Measurements from ENCODE around the gene STX1B. TPM values are rescaled to one million over a fixed set of nuclear protein-coding genes. Genes with fewer than 3 reads are reported as not detected.

The STX1B gene
- 1.8 and 4.5 TPM in 2 replicates for total RNA-seq
- long read RNA-seq = 0 reads

GRCh38 chr16:31010585-31011325 is at the start of gene STX1B:
Gene STX1B, minus strand, starts transcription at chr16:31010638. Its CDS starts 242 bp downstream, at chr16:31010396.
- Mint-ChIP-seq H3K27me3 (ENCODE audit: unreplicated experiment) (peaks cover 16% of the 10 kb centered on the region), H3K9me3 (ENCODE audit: unreplicated experiment) (no peaks in the 10 kb centered on the region), H3K36me3 (ENCODE audit: unreplicated experiment) (no peaks in the 10 kb centered on the region), H3K4me1 (ENCODE audit: unreplicated experiment) (peaks cover 10% of the 10 kb centered on the region), H3K4me3 (ENCODE audit: unreplicated experiment) (peak within 1 kb of the TSS; percentile 73), H3K27ac (ENCODE audit: unreplicated experiment) (no peak within 1 kb of the TSS)
- no peak for DNase-seq (ENCODE audit: extremely low spot score, unreplicated experiment)
- TF ChIP-seq, protein P1, sequence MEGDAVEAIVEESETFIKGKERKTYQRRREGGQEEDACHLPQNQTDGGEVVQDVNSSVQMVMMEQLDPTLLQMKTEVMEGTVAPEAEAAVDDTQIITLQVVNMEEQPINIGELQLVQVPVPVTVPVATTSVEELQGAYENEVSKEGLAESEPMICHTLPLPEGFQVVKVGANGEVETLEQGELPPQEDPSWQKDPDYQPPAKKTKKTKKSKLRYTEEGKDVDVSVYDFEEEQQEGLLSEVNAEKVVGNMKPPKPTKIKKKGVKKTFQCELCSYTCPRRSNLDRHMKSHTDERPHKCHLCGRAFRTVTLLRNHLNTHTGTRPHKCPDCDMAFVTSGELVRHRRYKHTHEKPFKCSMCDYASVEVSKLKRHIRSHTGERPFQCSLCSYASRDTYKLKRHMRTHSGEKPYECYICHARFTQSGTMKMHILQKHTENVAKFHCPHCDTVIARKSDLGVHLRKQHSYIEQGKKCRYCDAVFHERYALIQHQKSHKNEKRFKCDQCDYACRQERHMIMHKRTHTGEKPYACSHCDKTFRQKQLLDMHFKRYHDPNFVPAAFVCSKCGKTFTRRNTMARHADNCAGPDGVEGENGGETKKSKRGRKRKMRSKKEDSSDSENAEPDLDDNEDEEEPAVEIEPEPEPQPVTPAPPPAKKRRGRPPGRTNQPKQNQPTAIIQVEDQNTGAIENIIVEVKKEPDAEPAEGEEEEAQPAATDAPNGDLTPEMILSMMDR (IDR thresholded peaks at IDR 0.05) = no peak

DNA sequence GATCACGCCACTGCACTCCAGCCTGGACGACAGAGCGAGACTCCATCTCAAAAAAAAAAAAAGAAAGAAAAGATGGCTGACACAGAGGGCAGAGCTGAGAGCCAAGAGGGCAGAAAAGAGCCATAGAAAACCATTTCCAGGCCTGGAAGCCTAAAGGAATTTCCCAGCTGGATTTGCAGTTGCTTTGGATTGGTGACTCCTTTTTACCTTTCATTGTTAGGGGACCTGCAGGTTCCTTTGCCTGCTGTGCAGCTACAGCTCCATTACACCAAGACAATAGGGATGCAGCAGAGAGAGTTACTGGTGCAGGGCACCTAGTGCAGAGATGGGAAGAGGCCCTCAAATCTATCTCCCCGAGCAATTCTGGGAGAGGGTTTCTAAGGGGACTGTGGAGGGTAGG is 45.2 kb upstream of the STX1B start:
- H3K4me1 Mint-ChIP-seq (ENCODE audit: unreplicated experiment) = peaks cover 13% of the 10 kb centered on the region
- no peak for DNase-seq (ENCODE audit: extremely low spot score, unreplicated experiment)
- no peaks in the 10 kb centered on the region for H3K36me3 Mint-ChIP-seq (ENCODE audit: unreplicated experiment)
- H3K27ac Mint-ChIP-seq (ENCODE audit: unreplicated experiment) = no peak overlapping the region
- TF ChIP-seq, protein P1 (IDR thresholded peaks at IDR 0.05) = no peak
- no peak overlapping the region for H3K4me3 Mint-ChIP-seq (ENCODE audit: unreplicated experiment)
- H3K9me3 Mint-ChIP-seq (ENCODE audit: unreplicated experiment) = no peaks in the 10 kb centered on the region
- no peaks in the 10 kb centered on the region for H3K27me3 Mint-ChIP-seq (ENCODE audit: unreplicated experiment)

DNA sequence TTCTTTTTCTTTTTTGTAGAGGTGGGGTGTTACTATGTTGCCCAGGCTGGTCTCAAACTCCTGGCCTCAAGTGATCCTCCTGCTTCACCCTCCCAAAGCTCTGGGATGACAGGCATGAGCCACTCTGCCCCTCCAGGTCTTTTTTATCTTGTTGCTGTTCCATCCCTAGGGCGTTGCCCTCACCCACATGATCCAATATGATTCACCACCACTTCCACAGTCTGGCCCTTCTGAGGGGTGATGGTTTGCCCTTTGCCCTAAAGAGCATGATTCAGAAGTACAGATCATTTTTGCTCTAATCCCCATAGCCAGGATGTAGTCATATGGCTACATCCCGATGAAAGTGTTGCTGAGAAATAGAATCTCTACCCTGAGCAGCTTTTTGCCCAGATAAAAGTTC is 41.7 kb upstream of the STX1B start:
- Mint-ChIP-seq H3K4me3 (ENCODE audit: unreplicated experiment) (no peak overlapping the region), H3K4me1 (ENCODE audit: unreplicated experiment) (peaks cover 13% of the 10 kb centered on the region), H3K9me3 (ENCODE audit: unreplicated experiment) (no peaks in the 10 kb centered on the region), H3K27me3 (ENCODE audit: unreplicated experiment) (no peaks in the 10 kb centered on the region), H3K36me3 (ENCODE audit: unreplicated experiment) (no peaks in the 10 kb centered on the region), H3K27ac (ENCODE audit: unreplicated experiment) (peak overlapping the region; percentile 86)
- TF ChIP-seq, protein P1 (IDR thresholded peaks at IDR 0.05) = no peak
- DNase-seq (ENCODE audit: extremely low spot score, unreplicated experiment) = no peak

GRCh38 chr16:31050280-31051030 is 40.0 kb upstream of the STX1B start:
- Mint-ChIP-seq H3K27me3 (ENCODE audit: unreplicated experiment) (no peaks in the 10 kb centered on the region), H3K36me3 (ENCODE audit: unreplicated experiment) (no peaks in the 10 kb centered on the region), H3K27ac (ENCODE audit: unreplicated experiment) (no peak overlapping the region), H3K4me3 (ENCODE audit: unreplicated experiment) (no peak overlapping the region), H3K4me1 (ENCODE audit: unreplicated experiment) (peaks cover 13% of the 10 kb centered on the region), H3K9me3 (ENCODE audit: unreplicated experiment) (no peaks in the 10 kb centered on the region)
- DNase-seq (ENCODE audit: extremely low spot score, unreplicated experiment) = no peak
- TF ChIP-seq, protein P1 (IDR thresholded peaks at IDR 0.05) = no peak

DNA sequence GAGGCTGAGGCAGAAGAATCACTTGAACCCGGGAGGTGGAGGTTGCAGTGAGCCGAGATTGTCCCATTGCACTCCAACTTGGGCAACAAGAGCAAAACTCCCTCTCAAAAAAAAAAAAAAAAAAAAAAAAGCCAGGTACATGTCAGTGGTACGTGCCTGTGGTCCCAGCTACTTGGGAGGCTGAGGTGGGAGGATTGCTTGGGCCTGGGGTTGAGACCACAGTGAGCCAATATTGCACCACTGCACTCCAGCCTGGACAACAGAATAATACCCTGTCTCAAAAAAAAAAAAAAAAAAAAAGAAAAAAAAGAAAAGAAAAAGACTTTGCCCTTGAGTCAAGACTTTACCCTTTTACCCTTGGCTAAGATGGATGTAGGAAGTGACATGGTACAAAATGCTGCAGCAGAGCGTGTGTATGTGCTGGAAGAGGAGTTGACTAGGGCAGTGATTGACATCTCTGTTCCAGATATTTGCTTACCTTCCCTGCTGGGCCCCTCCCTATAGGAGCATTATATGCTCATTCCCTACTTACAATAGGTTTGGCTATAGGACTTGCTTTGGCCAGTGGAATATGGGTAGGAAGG is 33.6 kb upstream of the STX1B start:
- H3K27me3 Mint-ChIP-seq (ENCODE audit: unreplicated experiment) = no peaks in the 10 kb centered on the region
- H3K4me1 Mint-ChIP-seq (ENCODE audit: unreplicated experiment) = no peaks in the 10 kb centered on the region
- H3K9me3 Mint-ChIP-seq (ENCODE audit: unreplicated experiment) = no peaks in the 10 kb centered on the region
- no peak overlapping the region for H3K4me3 Mint-ChIP-seq (ENCODE audit: unreplicated experiment)
- DNase-seq (ENCODE audit: extremely low spot score, unreplicated experiment) = no peak
- peaks cover 13% of the 10 kb centered on the region for H3K36me3 Mint-ChIP-seq (ENCODE audit: unreplicated experiment)
- TF ChIP-seq, protein P1 (IDR thresholded peaks at IDR 0.05) = no peak
- H3K27ac Mint-ChIP-seq (ENCODE audit: unreplicated experiment) = no peak overlapping the region
